ENCODE measurements around the gene DIAPH3.

Gene DIAPH3

GRCh38 chr13:59664586-59664985 lies 499.1 kb downstream of the DIAPH3 start:
- no peaks in the 10 kb centered on the region for H3K27me3 ChIP-seq (ENCODE audit: low read depth, low read length)
- H3K27ac ChIP-seq (ENCODE audit: low read length): no peak overlapping the region
- H3K4me1 ChIP-seq (ENCODE audit: low read length): peaks cover 26% of the 10 kb centered on the region
- H3K4me2 ChIP-seq (ENCODE audit: low read length): no peak overlapping the region
- TF ChIP-seq EZH2phosphoT487 (IDR thresholded peaks at IDR 0.05; ENCODE audit: low read depth) (no peak), CTCF (IDR thresholded peaks at IDR 0.05; ENCODE audit: low read depth, low read length) (no peak)
- H4K20me1 ChIP-seq (ENCODE audit: insufficient read depth, low read length): no peaks in the 10 kb centered on the region
- no peaks in the 10 kb centered on the region for H3K9me3 ChIP-seq (ENCODE audit: insufficient read depth, low read length)
- H3K9ac ChIP-seq (ENCODE audit: low read length): no peak overlapping the region
- H3K79me2 ChIP-seq (ENCODE audit: low read length): no peaks in the 10 kb centered on the region
- no peak overlapping the region for H3K4me3 ChIP-seq (ENCODE audit: low read length)
- peaks cover 23% of the 10 kb centered on the region for H3K36me3 ChIP-seq (replicated peaks; ENCODE audit: low read depth, low read length)
- no peak overlapping the region for H2AFZ ChIP-seq (ENCODE audit: low read depth, low read length)

DNA sequence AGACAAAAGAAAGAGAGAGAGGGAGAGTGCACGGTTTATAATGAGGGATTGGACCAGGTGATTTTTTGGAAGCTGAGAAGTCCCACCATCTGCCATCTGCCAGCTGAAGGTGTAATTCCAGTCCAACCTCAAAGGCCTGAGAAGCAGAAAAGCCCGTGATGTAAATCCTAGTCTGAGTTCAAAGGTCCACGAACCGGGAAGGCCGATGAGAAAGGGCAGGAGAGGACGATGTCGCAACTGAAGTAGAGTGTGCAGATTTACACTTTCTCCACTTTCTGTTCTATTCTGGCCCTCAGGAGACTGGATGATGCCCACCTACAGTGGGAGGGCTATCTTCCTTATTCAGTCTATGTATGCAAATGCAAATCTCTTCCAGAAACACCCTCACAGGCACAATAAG lies 500.0 kb downstream of the DIAPH3 start:
- TF ChIP-seq CTCF (IDR thresholded peaks at IDR 0.05; ENCODE audit: low read depth, low read length) (no peak), EZH2phosphoT487 (IDR thresholded peaks at IDR 0.05; ENCODE audit: low read depth) (no peak)
- Histone ChIP-seq H4K20me1 (ENCODE audit: insufficient read depth, low read length) (no peaks in the 10 kb centered on the region), H3K79me2 (ENCODE audit: low read length) (no peaks in the 10 kb centered on the region), H3K9ac (ENCODE audit: low read length) (no peak overlapping the region), H3K9me3 (ENCODE audit: insufficient read depth, low read length) (no peaks in the 10 kb centered on the region), H3K4me1 (ENCODE audit: low read length) (peaks cover 26% of the 10 kb centered on the region), H3K4me2 (ENCODE audit: low read length) (no peak overlapping the region), H2AFZ (ENCODE audit: low read depth, low read length) (no peak overlapping the region), H3K27ac (ENCODE audit: low read length) (no peak overlapping the region), H3K4me3 (ENCODE audit: low read length) (no peak overlapping the region), H3K36me3 (replicated peaks; ENCODE audit: low read depth, low read length) (peaks cover 23% of the 10 kb centered on the region), H3K27me3 (ENCODE audit: low read depth, low read length) (no peaks in the 10 kb centered on the region)

- H3K4me1 ChIP-seq (ENCODE audit: low read length): peaks cover 10% of the 10 kb centered on the region
- no peak overlapping the region for H3K4me2 ChIP-seq (ENCODE audit: low read length)
- no peaks in the 10 kb centered on the region for H4K20me1 ChIP-seq (ENCODE audit: insufficient read depth, low read length)
- no peak for TF ChIP-seq CTCF (IDR thresholded peaks at IDR 0.05; ENCODE audit: low read depth, low read length)
- TF ChIP-seq EZH2phosphoT487 (IDR thresholded peaks at IDR 0.05; ENCODE audit: low read depth): no peak
- H3K9ac ChIP-seq (ENCODE audit: low read length): no peak overlapping the region
- H2AFZ ChIP-seq (ENCODE audit: low read depth, low read length): no peak overlapping the region
- no peak overlapping the region for H3K27ac ChIP-seq (ENCODE audit: low read length)
- no peaks in the 10 kb centered on the region for H3K9me3 ChIP-seq (ENCODE audit: insufficient read depth, low read length)
- H3K36me3 ChIP-seq (replicated peaks; ENCODE audit: low read depth, low read length): peaks cover 14% of the 10 kb centered on the region
- H3K27me3 ChIP-seq (ENCODE audit: low read depth, low read length): no peaks in the 10 kb centered on the region
- no peaks in the 10 kb centered on the region for H3K79me2 ChIP-seq (ENCODE audit: low read length)
- H3K4me3 ChIP-seq (ENCODE audit: low read length): no peak overlapping the region
Measured at GRCh38 chr13:59660582-59660981, 503.1 kb downstream of the DIAPH3 start.

DNA sequence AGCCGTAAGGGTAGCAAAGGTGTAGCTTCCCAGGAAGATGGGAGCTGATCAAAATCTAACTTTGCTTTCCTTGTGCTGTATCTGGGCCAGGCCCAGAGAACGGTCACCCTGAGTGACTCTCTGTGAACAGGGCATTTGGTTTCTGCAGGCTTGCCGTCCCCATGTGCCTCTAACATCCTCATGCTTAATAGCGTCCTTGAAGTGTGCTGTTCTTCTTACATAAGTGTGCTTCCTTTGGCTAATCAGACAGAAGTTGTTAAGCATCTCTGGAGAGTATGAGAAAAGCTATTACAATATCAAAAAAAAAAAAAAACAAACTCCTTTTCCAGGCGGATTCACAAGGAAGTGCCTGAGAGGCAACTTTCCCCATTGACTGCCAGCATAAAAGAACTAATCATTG lies 503.7 kb downstream of the DIAPH3 start:
- Histone ChIP-seq H2AFZ (ENCODE audit: low read depth, low read length) (no peak overlapping the region), H3K4me1 (ENCODE audit: low read length) (peaks cover 4% of the 10 kb centered on the region), H4K20me1 (ENCODE audit: insufficient read depth, low read length) (no peaks in the 10 kb centered on the region), H3K4me3 (ENCODE audit: low read length) (no peak overlapping the region), H3K9me3 (ENCODE audit: insufficient read depth, low read length) (no peaks in the 10 kb centered on the region), H3K9ac (ENCODE audit: low read length) (no peak overlapping the region), H3K79me2 (ENCODE audit: low read length) (no peaks in the 10 kb centered on the region), H3K4me2 (ENCODE audit: low read length) (no peak overlapping the region), H3K36me3 (replicated peaks; ENCODE audit: low read depth, low read length) (peaks cover 14% of the 10 kb centered on the region), H3K27ac (ENCODE audit: low read length) (no peak overlapping the region), H3K27me3 (ENCODE audit: low read depth, low read length) (no peaks in the 10 kb centered on the region)
- TF ChIP-seq CTCF (IDR thresholded peaks at IDR 0.05; ENCODE audit: low read depth, low read length): no peak
- TF ChIP-seq EZH2phosphoT487 (IDR thresholded peaks at IDR 0.05; ENCODE audit: low read depth): no peak

Data from OCI-LY3 (cell line).